ENCODE data around the gene WNK1.
A peak's percentile ranks its signal among the peaks of the same experiment; 100 is the strongest.
"Not testable (repeated sequence)": the region's sequence is repeated elsewhere in the genome, so short reads cannot be mapped to it uniquely, and the experiment has no call there.

Gene WNK1

GRCh38 chr12:785706-786105 lies 33.3 kb downstream of the WNK1 start:
- H3K4me3 ChIP-seq (ENCODE audit: low read length), result no peak overlapping the region
- peak; percentile 17 for DNase-seq (ENCODE audit: low read depth)
- TF ChIP-seq CTCF (conservative IDR thresholded peaks at IDR 0.05; ENCODE audit: low read length), result no peak

GRCh38 chr12:788288-788687 lies 35.9 kb downstream of the WNK1 start:
- no peak for DNase-seq (ENCODE audit: low read depth)
- TF ChIP-seq CTCF (conservative IDR thresholded peaks at IDR 0.05; ENCODE audit: low read length), result no peak
- no peak overlapping the region for H3K4me3 ChIP-seq (ENCODE audit: low read length)

- not testable (repeated sequence) for H3K4me3 ChIP-seq (ENCODE audit: low read length); DNase-seq (ENCODE audit: low read depth)
Observed at GRCh38 chr12:788762-789161, 36.4 kb downstream of the WNK1 start.

- TF ChIP-seq CTCF (conservative IDR thresholded peaks at IDR 0.05; ENCODE audit: low read length), result no peak
- DNase-seq (ENCODE audit: low read depth), result no peak
- no peak overlapping the region for H3K4me3 ChIP-seq (ENCODE audit: low read length)
Observed at GRCh38 chr12:789852-790563, 37.6 kb downstream of the WNK1 start.

- H3K4me3 ChIP-seq (ENCODE audit: low read length), result no peak overlapping the region
- no peak for DNase-seq (ENCODE audit: low read depth)
- no peak for TF ChIP-seq CTCF (conservative IDR thresholded peaks at IDR 0.05; ENCODE audit: low read length)
Observed at GRCh38 chr12:790608-791007, 38.2 kb downstream of the WNK1 start.

- H3K4me3 ChIP-seq (ENCODE audit: low read length), result no peak overlapping the region
- no peak for TF ChIP-seq CTCF (conservative IDR thresholded peaks at IDR 0.05; ENCODE audit: low read length)
- no peak for DNase-seq (ENCODE audit: low read depth)
Observed at GRCh38 chr12:793037-793436, 40.7 kb downstream of the WNK1 start.

GRCh38 chr12:793711-794110 lies 41.3 kb downstream of the WNK1 start:
- no peak overlapping the region for H3K4me3 ChIP-seq (ENCODE audit: low read length)

More at GRCh38 chr12:793711-794110, 41.3 kb downstream of the WNK1 start:
- TF ChIP-seq CTCF (conservative IDR thresholded peaks at IDR 0.05; ENCODE audit: low read length), result no peak
- DNase-seq (ENCODE audit: low read depth), result no peak

All from AG10803 (cell line).